Measurements from ENCODE around the gene LUC7L2. TPM values are rescaled to one million over a fixed set of nuclear protein-coding genes. Genes with fewer than 3 reads are reported as not detected.
A peak's percentile ranks its signal among the peaks of the same experiment; 100 is the strongest.

Gene LUC7L2
- polyA plus RNA-seq, 1 experiment = 45.7 TPM

GRCh38 chr7:139341058-139341775, 18.5 kb upstream of the LUC7L2 start, which contains the start of gene FMC1:
Gene FMC1 (plus strand): TSS chr7:139341337. CDS start chr7:139341385, 48 bp downstream.
- H3K27ac ChIP-seq (ENCODE audit: low read depth, low read length) = peak within 1 kb of the TSS; percentile 99
- ChIA-PET CTCF (interaction anchor here (1.9 to 2.2 kb wide), 2 partner anchors 13 to 14 kb away, joined by 10 to 11 read pairs; no protein-coding TSS in a partner anchor), POLR2A (interaction anchor here (1.6 kb wide), 1 partner anchor 19 kb away, joined by 8 read pairs; the partner anchor contains the start of gene LUC7L2)
- H3K9me3 ChIP-seq (ENCODE audit: control insufficient read depth, insufficient read depth, low read length) = no peaks in the 10 kb centered on the region; the same call in 1 of the 2 replicates
- peak within 1 kb of the TSS; percentile 95 for H3K4me3 ChIP-seq (ENCODE audit: low read depth, low read length)
- no peaks in the 10 kb centered on the region for H3K27me3 ChIP-seq (ENCODE audit: control insufficient read depth, insufficient read depth, low read length)
- DNase-seq (ENCODE audit: low read depth, low spot score) = peak; percentile 86
- peak; percentile 39; the same call in 1 of the 2 replicates for TF ChIP-seq CTCF (IDR thresholded peaks at IDR 0.05; ENCODE audit: low read depth, low read length)

- CTCF ChIA-PET = no interaction called here
- peak overlapping the region; percentile 99 for H3K27ac ChIP-seq (ENCODE audit: low read depth, low read length)
- TF ChIP-seq CTCF (IDR thresholded peaks at IDR 0.05; ENCODE audit: low read depth, low read length) = no peak
- H3K4me3 ChIP-seq (ENCODE audit: low read depth, low read length) = peak overlapping the region; percentile 95
- POLR2A ChIA-PET = no interaction called here
- H3K27me3 ChIP-seq (ENCODE audit: control insufficient read depth, insufficient read depth, low read length) = no peaks in the 10 kb centered on the region
- H3K9me3 ChIP-seq (ENCODE audit: control insufficient read depth, insufficient read depth, low read length) = no peaks in the 10 kb centered on the region; the same call in 1 of the 2 replicates
- DNase-seq (ENCODE audit: low read depth, low spot score) = no peak
These were observed 17.9 kb upstream of the LUC7L2 start for GRCh38 chr7:139341776-139342226.

GRCh38 chr7:139345042-139345441, 14.7 kb upstream of the LUC7L2 start:
- no peak for TF ChIP-seq CTCF (IDR thresholded peaks at IDR 0.05; ENCODE audit: low read depth, low read length)
- ChIA-PET POLR2A (no interaction called here), CTCF (no interaction called here)
- no peak for DNase-seq (ENCODE audit: low read depth, low spot score)
- no peaks in the 10 kb centered on the region for H3K27me3 ChIP-seq (ENCODE audit: control insufficient read depth, insufficient read depth, low read length)
- H3K27ac ChIP-seq (ENCODE audit: low read depth, low read length) = no peak overlapping the region
- H3K4me3 ChIP-seq (ENCODE audit: low read depth, low read length) = no peak overlapping the region
- no peaks in the 10 kb centered on the region; the same call in 1 of the 2 replicates for H3K9me3 ChIP-seq (ENCODE audit: control insufficient read depth, insufficient read depth, low read length)

- CTCF ChIA-PET = no interaction called here
- Histone ChIP-seq H3K27me3 (ENCODE audit: control insufficient read depth, insufficient read depth, low read length) (no peaks in the 10 kb centered on the region), H3K9me3 (ENCODE audit: control insufficient read depth, insufficient read depth, low read length) (no peaks in the 10 kb centered on the region), H3K27ac (ENCODE audit: low read depth, low read length) (no peak overlapping the region), H3K4me3 (ENCODE audit: low read depth, low read length) (no peak overlapping the region)
- DNase-seq (ENCODE audit: low read depth, low spot score) = no peak
- TF ChIP-seq CTCF (IDR thresholded peaks at IDR 0.05; ENCODE audit: low read depth, low read length) = no peak
- POLR2A ChIA-PET = no interaction called here
These were observed 8.7 kb upstream of the LUC7L2 start for GRCh38 chr7:139351027-139351426.

- H3K27me3 ChIP-seq (ENCODE audit: control insufficient read depth, insufficient read depth, low read length) = no peaks in the 10 kb centered on the region
- peaks cover 4% of the 10 kb centered on the region; the same call in 1 of the 2 replicates for H3K9me3 ChIP-seq (ENCODE audit: control insufficient read depth, insufficient read depth, low read length)
- POLR2A ChIA-PET = no interaction called here
- no peak for DNase-seq (ENCODE audit: low read depth, low spot score)
- no peak overlapping the region for H3K4me3 ChIP-seq (ENCODE audit: low read depth, low read length)
- H3K27ac ChIP-seq (ENCODE audit: low read depth, low read length) = no peak overlapping the region
- CTCF ChIA-PET = interaction anchor here (0.6 to 2.2 kb wide), 2 partner anchors 15 to 33 kb away, joined by 3 to 10 read pairs; partner anchors contain the start of gene FMC1
- no peak for TF ChIP-seq CTCF (IDR thresholded peaks at IDR 0.05; ENCODE audit: low read depth, low read length)
These were observed 5.0 kb upstream of the LUC7L2 start for GRCh38 chr7:139354729-139355128.
